HCT116 (cell line): ENCODE data around the gene HGFAC. TPM values are rescaled to one million over a fixed set of nuclear protein-coding genes. Genes with fewer than 3 reads are reported as not detected.

Source experiments
- ATAC-seq: fragments of 200-7000 bp; cut with Tn5 transposase; 2 replicates; pipeline ENCODE4 v1.9.1; 2020; ENCODE audit warnings: mild to moderate bottlenecking, moderate library complexity
- BruUV-seq: library from RNA; stranded (reverse); fragments of 400-500 nt; replicated peaks from 2 replicates; lab custom pipeline; 2021; lab: Mats Ljungman, UMichigan
- CTCF ChIA-PET: fragments of 300-600 bp; sonication (Branson Sonifier 250); formaldehyde crosslinking; loops from one replicate; lab custom pipeline; 2021; ENCODE audit warnings: antibody characterized with exemption; lab: Charles Lee
- POLR2A ChIA-PET: fragments of 300-600, 350-600 bp; sonication (Branson Sonifier 250); formaldehyde crosslinking; loops from one replicate; lab custom pipeline; 2021; ENCODE audit warnings: antibody characterized with exemption; lab: Charles Lee
- RAD21 ChIA-PET, 2 experiments: fragments of 300-600 bp; sonication (Branson Sonifier 250); formaldehyde crosslinking; loops; one replicate each; lab custom pipeline; 2023; ENCODE audit warnings: low total read pairs in 2 of 2; ENCODE audit not compliant: uncharacterized antibody in 2 of 2, unreplicated experiment in 2 of 2, low non-redundant PET in 1 of 2; lab: Charles Lee
- DNase-seq: peaks from one replicate; pipeline ENCODE4 v3.0.0-alpha.2; 2010; ENCODE audit warnings: low read depth, low spot score
- H2AFZ ChIP-seq: fragments of 200-600 bp; shearing (Covaris generic), sonication (generic); 2 replicates; pipeline ENCODE4 v1.6.1; 2017; ENCODE audit warnings: low read depth, mixed run types, mixed read lengths, antibody characterized with exemption, low read length; ENCODE audit not compliant: poor library complexity, severe bottlenecking
- H3K27ac ChIP-seq: 2 replicates; pipeline ENCODE4 v1.5.1; 2012; ENCODE audit warnings: low read depth, low read length
- H3K27me3 ChIP-seq: fragments of 200-600 bp; sonication (generic); 2 replicates; pipeline ENCODE4 v1.6.1; 2016; ENCODE audit warnings: mixed run types, low read length, mixed read lengths; ENCODE audit not compliant: insufficient read depth
- H3K36me3 ChIP-seq, 2 experiments: fragments of 200-500 bp in 1 of 2; fragments of 200-600 bp in 1 of 2; sonication (Bioruptor generic) in 1 of 2; sonication (generic) in 1 of 2; 2 replicates each; pipeline versions ENCODE4 v1.5.1 to v1.6.1; 2014 to 2016; ENCODE audit warnings: low read length in 2 of 2, inconsistent platforms in 1 of 2, mixed read lengths in 1 of 2, mixed run types in 1 of 2; ENCODE audit not compliant: insufficient read depth in 2 of 2, control insufficient read depth in 1 of 2
- H3K4me1 ChIP-seq, 2 experiments: fragments of 200-600 bp in 1 of 2; sonication (generic) in 1 of 2; 2 replicates each; pipeline versions ENCODE4 v1.5.1 to v1.6.1; 2012 to 2017; ENCODE audit warnings: low read length in 2 of 2, inconsistent platforms in 1 of 2, mild to moderate bottlenecking in 1 of 2, mixed read lengths in 1 of 2, mixed run types in 1 of 2, moderate library complexity in 1 of 2; ENCODE audit not compliant: insufficient read depth in 2 of 2, control insufficient read depth in 1 of 2
- H3K4me2 ChIP-seq: fragments of 200-600 bp; sonication (generic); 2 replicates; pipeline ENCODE4 v1.6.1; 2017; ENCODE audit warnings: mixed run types, low read length, mixed read lengths
- H3K4me3 ChIP-seq, 2 experiments: fragments of 200-600 bp in 1 of 2; sonication (generic) in 1 of 2; replicated peaks in 1 of 2; 2 replicates each; pipeline ENCODE4 v1.5.1; 2011 to 2016; ENCODE audit warnings: low read length in 2 of 2, control low read depth in 1 of 2, low read depth in 1 of 2, mild to moderate bottlenecking in 1 of 2, mixed read lengths in 1 of 2, mixed run types in 1 of 2
- H3K79me2 ChIP-seq: fragments of 200-600 bp; sonication (generic); 2 replicates; pipeline ENCODE4 v1.6.1; 2017; ENCODE audit warnings: mild to moderate bottlenecking, mixed run types, low read length, moderate library complexity, mixed read lengths; ENCODE audit not compliant: insufficient read depth
- H3K9ac ChIP-seq: fragments of 200-600 bp; sonication (generic); 2 replicates; pipeline ENCODE4 v1.6.1; 2016; ENCODE audit warnings: low read length, mixed read lengths
- H3K9me2 ChIP-seq: fragments of 200-600 bp; sonication (generic), shearing (Covaris generic); 2 replicates; pipeline ENCODE4 v1.6.1; 2017; ENCODE audit warnings: mixed run types, mild to moderate bottlenecking, moderate library complexity; ENCODE audit not compliant: insufficient read depth
- H3K9me3 ChIP-seq, 2 experiments: fragments of 200-500 bp in 1 of 2; fragments of 200-600 bp in 1 of 2; sonication (Bioruptor generic) in 1 of 2; sonication (generic) in 1 of 2; 2 replicates each; pipeline ENCODE4 v1.6.1; 2014 to 2017; ENCODE audit warnings: low read length in 2 of 2, mixed read lengths in 2 of 2, inconsistent platforms in 1 of 2, low read depth in 1 of 2, mild to moderate bottlenecking in 1 of 2, mixed run types in 1 of 2, moderate library complexity in 1 of 2; ENCODE audit not compliant: control insufficient read depth in 1 of 2, insufficient read depth in 1 of 2
- H4K20me1 ChIP-seq: fragments of 200-600 bp; sonication (generic), shearing (Covaris generic); 2 replicates; pipeline ENCODE4 v1.6.1; 2017; ENCODE audit warnings: mixed run types, mild to moderate bottlenecking, moderate library complexity; ENCODE audit not compliant: insufficient read depth
- CBX3 ChIP-seq: IDR thresholded peaks from 2 replicates; pipeline ENCODE4 v1.6.1; 2012; ENCODE audit warnings: low read depth
- CEBPB ChIP-seq: IDR thresholded peaks from 2 replicates; pipeline ENCODE4 v1.6.1; 2012; ENCODE audit warnings: low read depth
- CTCF ChIP-seq, 3 experiments: fragments of 200-600 bp in 1 of 3; sonication (generic) in 1 of 3; IDR thresholded peaks in 2 of 3; conservative IDR thresholded peaks in 1 of 3; 2 replicates each; pipeline ENCODE4 v1.5.1; 2012 to 2017; ENCODE audit warnings: low read depth in 2 of 3, low read length in 2 of 3, antibody characterized with exemption in 1 of 3, borderline replicate concordance in 1 of 3, control low read depth in 1 of 3, mild to moderate bottlenecking in 1 of 3, mixed read lengths in 1 of 3, mixed run types in 1 of 3, moderate library complexity in 1 of 3; ENCODE audit not compliant: insufficient read depth in 1 of 3
- EGR1 ChIP-seq: IDR thresholded peaks from 2 replicates; pipeline ENCODE4 v1.6.1; 2012; ENCODE audit warnings: low read depth
- ELF1 ChIP-seq: IDR thresholded peaks from 2 replicates; pipeline ENCODE4 v1.6.1; 2012; ENCODE audit warnings: low read depth, borderline replicate concordance
- EZH2 ChIP-seq: fragments of 200-600 bp; sonication (generic); IDR thresholded peaks from 2 replicates; pipeline ENCODE4 v1.6.1; 2017; ENCODE audit warnings: antibody characterized with exemption, mixed run types
- EZH2phosphoT487 ChIP-seq: fragments of 200-600 bp; IDR thresholded peaks from 2 replicates; pipeline ENCODE4 v1.6.1; 2018; ENCODE audit warnings: antibody characterized with exemption, borderline replicate concordance
- JUND ChIP-seq: IDR thresholded peaks from 2 replicates; pipeline ENCODE4 v1.6.1; 2012
- MAX ChIP-seq: IDR thresholded peaks from 2 replicates; pipeline ENCODE4 v1.6.1; 2012
- POLR2A ChIP-seq: IDR thresholded peaks from 2 replicates; pipeline ENCODE4 v1.7.0; 2011; ENCODE audit warnings: borderline replicate concordance; ENCODE audit not compliant: insufficient read depth, insufficient read length; ENCODE audit errors: extremely low read depth
- RAD21 ChIP-seq: IDR thresholded peaks from 2 replicates; pipeline ENCODE4 v1.6.1; 2012; ENCODE audit warnings: low read depth, mild to moderate bottlenecking
- SIN3A ChIP-seq: IDR thresholded peaks from 2 replicates; pipeline ENCODE4 v1.6.1; 2012; ENCODE audit warnings: low read depth
- SP1 ChIP-seq: IDR thresholded peaks from 2 replicates; pipeline ENCODE4 v1.6.1; 2012; ENCODE audit warnings: low read depth
- TCF7L2 ChIP-seq: IDR thresholded peaks from 2 replicates; pipeline ENCODE4 v1.7.0; 2011; ENCODE audit warnings: borderline replicate concordance, inconsistent platforms; ENCODE audit not compliant: insufficient read depth, insufficient read length; ENCODE audit errors: extremely low read depth
- ZFX ChIP-seq: fragments of 450-650 bp; IDR thresholded peaks from 2 replicates; pipeline ENCODE4 v1.6.1; 2017
- ZNF274 ChIP-seq: fragments of 200-500 bp; sonication (Bioruptor generic); IDR thresholded peaks from 2 replicates; pipeline ENCODE4 v1.6.1; 2014; ENCODE audit warnings: mild to moderate bottlenecking, low read depth, low read length, inconsistent platforms
- intact Hi-C: fragments of 100-400 bp; cut with micrococcal nuclease; formaldehyde crosslinking; loops from 2 replicates; pipeline ENCODE4 v1.10.0; 2022
- total RNA-seq: library from RNA; stranded (reverse); gene quantifications from one replicate; pipeline ENCODE4 v1.2.1, GENCODE V29; 2021; ENCODE audit not compliant: unreplicated experiment

HGFAC gene
- total RNA-seq, 1 experiment from 2014 or later = 1.1 TPM

- TF ChIP-seq EZH2phosphoT487 (no peak), CTCF (IDR thresholded peaks at IDR 0.05 in 2 of 3, conservative IDR thresholded peaks at IDR 0.05 in 1 of 3; ENCODE audit: borderline replicate concordance in 1 of 3, insufficient read depth in 1 of 3, low read depth in 2 of 3, low read length in 2 of 3) (no peak), RAD21 (no peak), ELF1 (no peak), POLR2A (no peak), TCF7L2 (no peak), ZNF274 (no peak), SIN3A (no peak), EGR1 (no peak), MAX (no peak), EZH2 (no peak), ZFX (no peak), CBX3 (no peak), SP1 (no peak), JUND (no peak), CEBPB (no peak)
- CTCF ChIA-PET = no interaction called here
- no peak overlapping the region for H3K4me3 ChIP-seq
- intact Hi-C loops = no loop called here
- RAD21 ChIA-PET = no interaction called here
- H3K9ac ChIP-seq = no peak overlapping the region
- no peaks in the 10 kb centered on the region for H3K79me2 ChIP-seq
- H3K9me2 ChIP-seq = no peaks in the 10 kb centered on the region
- POLR2A ChIA-PET = no interaction called here
- H4K20me1 ChIP-seq = no peaks in the 10 kb centered on the region
- H3K9me3 ChIP-seq = no peaks in the 10 kb centered on the region
- H3K36me3 ChIP-seq = no peaks in the 10 kb centered on the region
- ATAC-seq (no peak), DNase-seq (no peak)
- no peak overlapping the region for H3K4me2 ChIP-seq
- no peaks in the 10 kb centered on the region for H3K4me1 ChIP-seq
- no peak overlapping the region for H3K27ac ChIP-seq
- no TSS peak for BruUV-seq
- H3K27me3 ChIP-seq = no peaks in the 10 kb centered on the region
- H2AFZ ChIP-seq = no peak overlapping the region
These were observed 27.9 kb upstream of the HGFAC start for GRCh38 chr4:3413675-3414420.
